GM21515 (cell line): ENCODE data around the gene NTNG1.

Experiments
- ATAC-seq: cut with Tn5 transposase; IDR thresholded peaks from one replicate; pipeline ENCODE4 v1.9.1; 2021; ENCODE audit not compliant: unreplicated experiment

Gene NTNG1

GRCh38 chr1:107255469-107255868, 114.6 kb downstream of the NTNG1 start:
- ATAC-seq, result no peak

- ATAC-seq, result no peak
Measured at GRCh38 chr1:107262467-107263286, 121.8 kb downstream of the NTNG1 start.

- ATAC-seq, result no peak
Measured at GRCh38 chr1:107263291-107263915, 122.6 kb downstream of the NTNG1 start.

- ATAC-seq, result no peak
Measured at GRCh38 chr1:107264007-107264406, 123.2 kb downstream of the NTNG1 start.

- no peak for ATAC-seq
Measured at GRCh38 chr1:107264561-107264960, 123.7 kb downstream of the NTNG1 start.

- no peak for ATAC-seq
Measured at GRCh38 chr1:107267489-107267888, 126.7 kb downstream of the NTNG1 start.

- ATAC-seq, result no peak
Measured at GRCh38 chr1:107272321-107272720, 131.5 kb downstream of the NTNG1 start.

- ATAC-seq, result no peak
Measured at GRCh38 chr1:107273515-107273914, 132.7 kb downstream of the NTNG1 start.

- no peak for ATAC-seq
Measured at GRCh38 chr1:107274227-107274626, 133.4 kb downstream of the NTNG1 start.

- ATAC-seq, result no peak
Measured at GRCh38 chr1:107276247-107276646, 135.4 kb downstream of the NTNG1 start.

- ATAC-seq, result no peak
Measured at GRCh38 chr1:107277022-107277421, 136.2 kb downstream of the NTNG1 start.

GRCh38 chr1:107286125-107286524, 145.3 kb downstream of the NTNG1 start:
- ATAC-seq, result no peak

GRCh38 chr1:107291987-107292386, 151.1 kb downstream of the NTNG1 start:
- no peak for ATAC-seq

- no peak for ATAC-seq
Measured at GRCh38 chr1:107293901-107294613, 153.2 kb downstream of the NTNG1 start.

GRCh38 chr1:107294686-107295085, 153.8 kb downstream of the NTNG1 start:
- no peak for ATAC-seq

- no peak for ATAC-seq
Measured at GRCh38 chr1:107297681-107298080, 156.8 kb downstream of the NTNG1 start.

GRCh38 chr1:107298526-107298925, 157.7 kb downstream of the NTNG1 start:
- no peak for ATAC-seq

- no peak for ATAC-seq
Measured at GRCh38 chr1:107299521-107299920, 158.7 kb downstream of the NTNG1 start.

GRCh38 chr1:107309962-107310361, 169.1 kb downstream of the NTNG1 start:
- no peak for ATAC-seq

GRCh38 chr1:107315652-107316051, 174.8 kb downstream of the NTNG1 start:
- ATAC-seq, result no peak

- no peak for ATAC-seq
Measured at GRCh38 chr1:107318932-107319331, 178.1 kb downstream of the NTNG1 start.

- no peak for ATAC-seq
Measured at GRCh38 chr1:107323784-107324183, 182.9 kb downstream of the NTNG1 start.
